Measurements from ENCODE around the gene PEAK1.

DNA sequence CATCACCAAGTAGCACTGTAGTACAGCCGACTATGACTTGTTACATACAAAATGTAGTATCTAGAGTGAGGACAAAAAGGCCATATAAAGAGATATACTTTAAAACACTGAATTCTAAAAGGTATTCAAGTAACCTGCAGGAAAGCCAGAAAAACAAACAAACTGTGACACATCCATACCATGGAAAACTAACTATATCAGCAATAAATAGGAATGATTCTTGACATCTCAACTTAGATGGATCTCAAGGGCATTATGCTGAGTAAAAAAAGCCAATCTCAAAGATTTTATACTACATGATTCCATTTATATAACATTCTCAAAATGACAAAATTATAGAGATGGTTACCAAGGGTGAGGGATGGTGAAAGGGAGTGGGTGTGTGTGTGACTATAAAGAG lies 143.0 kb downstream of the PEAK1 start:
- TF ChIP-seq, protein P1, sequence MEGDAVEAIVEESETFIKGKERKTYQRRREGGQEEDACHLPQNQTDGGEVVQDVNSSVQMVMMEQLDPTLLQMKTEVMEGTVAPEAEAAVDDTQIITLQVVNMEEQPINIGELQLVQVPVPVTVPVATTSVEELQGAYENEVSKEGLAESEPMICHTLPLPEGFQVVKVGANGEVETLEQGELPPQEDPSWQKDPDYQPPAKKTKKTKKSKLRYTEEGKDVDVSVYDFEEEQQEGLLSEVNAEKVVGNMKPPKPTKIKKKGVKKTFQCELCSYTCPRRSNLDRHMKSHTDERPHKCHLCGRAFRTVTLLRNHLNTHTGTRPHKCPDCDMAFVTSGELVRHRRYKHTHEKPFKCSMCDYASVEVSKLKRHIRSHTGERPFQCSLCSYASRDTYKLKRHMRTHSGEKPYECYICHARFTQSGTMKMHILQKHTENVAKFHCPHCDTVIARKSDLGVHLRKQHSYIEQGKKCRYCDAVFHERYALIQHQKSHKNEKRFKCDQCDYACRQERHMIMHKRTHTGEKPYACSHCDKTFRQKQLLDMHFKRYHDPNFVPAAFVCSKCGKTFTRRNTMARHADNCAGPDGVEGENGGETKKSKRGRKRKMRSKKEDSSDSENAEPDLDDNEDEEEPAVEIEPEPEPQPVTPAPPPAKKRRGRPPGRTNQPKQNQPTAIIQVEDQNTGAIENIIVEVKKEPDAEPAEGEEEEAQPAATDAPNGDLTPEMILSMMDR (conservative IDR thresholded peaks at IDR 0.05; ENCODE audit: low read length), result no peak
- no peak for TF ChIP-seq EZH2phosphoT487 (IDR thresholded peaks at IDR 0.05; ENCODE audit: borderline replicate concordance, low read depth, low read length)

All from OCI-LY7 (cell line).